ENCODE data around the gene P2RY1. TPM values are rescaled to one million over a fixed set of nuclear protein-coding genes. Genes with fewer than 3 reads are reported as not detected.

The P2RY1 gene
- total RNA-seq, 2 donors from 2014 or later = 9.7 to 27.8 TPM

DNA sequence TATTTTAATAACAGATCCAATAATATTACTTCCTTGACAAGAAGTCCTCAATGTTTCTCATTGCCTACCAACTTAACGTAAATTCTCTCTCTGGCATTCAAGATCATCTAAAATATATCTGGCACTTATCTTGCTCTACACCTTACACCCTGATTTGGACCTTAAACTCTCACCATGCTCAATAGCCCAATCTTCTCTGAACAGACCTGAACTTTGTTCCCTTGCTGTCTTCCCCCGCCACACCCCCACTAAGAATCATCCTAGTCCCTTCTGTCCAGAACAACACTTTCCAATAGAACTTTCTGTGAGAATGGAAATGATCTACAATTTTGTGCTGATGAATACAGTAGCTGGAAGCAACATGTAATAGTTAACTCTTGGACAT, 44.9 kb downstream of the P2RY1 start:
- TF ChIP-seq, protein P1, sequence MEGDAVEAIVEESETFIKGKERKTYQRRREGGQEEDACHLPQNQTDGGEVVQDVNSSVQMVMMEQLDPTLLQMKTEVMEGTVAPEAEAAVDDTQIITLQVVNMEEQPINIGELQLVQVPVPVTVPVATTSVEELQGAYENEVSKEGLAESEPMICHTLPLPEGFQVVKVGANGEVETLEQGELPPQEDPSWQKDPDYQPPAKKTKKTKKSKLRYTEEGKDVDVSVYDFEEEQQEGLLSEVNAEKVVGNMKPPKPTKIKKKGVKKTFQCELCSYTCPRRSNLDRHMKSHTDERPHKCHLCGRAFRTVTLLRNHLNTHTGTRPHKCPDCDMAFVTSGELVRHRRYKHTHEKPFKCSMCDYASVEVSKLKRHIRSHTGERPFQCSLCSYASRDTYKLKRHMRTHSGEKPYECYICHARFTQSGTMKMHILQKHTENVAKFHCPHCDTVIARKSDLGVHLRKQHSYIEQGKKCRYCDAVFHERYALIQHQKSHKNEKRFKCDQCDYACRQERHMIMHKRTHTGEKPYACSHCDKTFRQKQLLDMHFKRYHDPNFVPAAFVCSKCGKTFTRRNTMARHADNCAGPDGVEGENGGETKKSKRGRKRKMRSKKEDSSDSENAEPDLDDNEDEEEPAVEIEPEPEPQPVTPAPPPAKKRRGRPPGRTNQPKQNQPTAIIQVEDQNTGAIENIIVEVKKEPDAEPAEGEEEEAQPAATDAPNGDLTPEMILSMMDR (IDR thresholded peaks at IDR 0.05) = no peak
- DNase-seq = no peak
- no peak overlapping the region for H3K4me3 ChIP-seq

DNA sequence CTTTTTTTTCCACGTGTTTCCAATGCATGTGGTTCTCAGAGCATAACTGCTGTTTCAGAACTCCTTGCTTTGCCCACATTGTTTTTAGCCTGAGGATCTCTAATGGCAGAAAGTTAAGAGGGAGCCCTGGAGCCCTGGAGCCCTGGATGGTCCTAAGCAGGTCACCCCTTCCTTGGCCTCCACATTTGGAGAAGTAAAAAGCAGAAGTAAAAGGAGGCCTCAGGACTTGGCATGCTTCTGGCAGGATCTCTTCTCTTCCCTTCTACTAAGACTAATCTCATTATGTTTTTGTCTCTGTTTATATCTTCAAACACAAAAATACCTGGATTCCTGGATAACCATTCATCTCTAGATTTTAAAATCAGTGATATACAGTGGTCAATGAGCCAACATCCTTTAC, 50.1 kb downstream of the P2RY1 start:
- Histone ChIP-seq H3K27me3 (no peaks in the 10 kb centered on the region), H3K9me3 (no peaks in the 10 kb centered on the region), H3K27ac (no peak overlapping the region), H3K36me3 (no peaks in the 10 kb centered on the region), H3K4me1 (no peaks in the 10 kb centered on the region), H3K9ac (ENCODE audit: low read depth in 2 of 2, low read length in 2 of 2) (no peak overlapping the region), H3K4me3 (no peak overlapping the region)
- intact Hi-C loops (cut with DNase I) = no loop called here
- DNase-seq = no peak
- TF ChIP-seq, protein P1 (IDR thresholded peaks at IDR 0.05) = no peak

More for the DNA sequence above, 44.9 kb downstream of the P2RY1 start:
- Histone ChIP-seq H3K36me3 (no peaks in the 10 kb centered on the region), H3K27ac (no peak overlapping the region), H3K9ac (ENCODE audit: low read depth in 2 of 2, low read length in 2 of 2) (no peak overlapping the region), H3K27me3 (no peaks in the 10 kb centered on the region), H3K9me3 (no peaks in the 10 kb centered on the region), H3K4me1 (no peaks in the 10 kb centered on the region)
- intact Hi-C loops (cut with DNase I) = no loop called here

All from colonic mucosa (tissue), 4 donors.